C4-2B (cell line): ENCODE results near the gene FBXO45.

Experiments
- H3K27ac ChIP-seq: fragments of 450-650 bp; 2 replicates; pipeline ENCODE4 v1.5.1; 2017
- CTCF ChIP-seq: fragments of 450-650 bp; conservative IDR thresholded peaks from 2 replicates; pipeline ENCODE4 v1.5.1; 2017; ENCODE audit warnings: mild to moderate bottlenecking
- ZFX ChIP-seq: fragments of 450-650 bp; IDR thresholded peaks from 2 replicates; pipeline ENCODE4 v1.6.1; 2017

Gene FBXO45

DNA sequence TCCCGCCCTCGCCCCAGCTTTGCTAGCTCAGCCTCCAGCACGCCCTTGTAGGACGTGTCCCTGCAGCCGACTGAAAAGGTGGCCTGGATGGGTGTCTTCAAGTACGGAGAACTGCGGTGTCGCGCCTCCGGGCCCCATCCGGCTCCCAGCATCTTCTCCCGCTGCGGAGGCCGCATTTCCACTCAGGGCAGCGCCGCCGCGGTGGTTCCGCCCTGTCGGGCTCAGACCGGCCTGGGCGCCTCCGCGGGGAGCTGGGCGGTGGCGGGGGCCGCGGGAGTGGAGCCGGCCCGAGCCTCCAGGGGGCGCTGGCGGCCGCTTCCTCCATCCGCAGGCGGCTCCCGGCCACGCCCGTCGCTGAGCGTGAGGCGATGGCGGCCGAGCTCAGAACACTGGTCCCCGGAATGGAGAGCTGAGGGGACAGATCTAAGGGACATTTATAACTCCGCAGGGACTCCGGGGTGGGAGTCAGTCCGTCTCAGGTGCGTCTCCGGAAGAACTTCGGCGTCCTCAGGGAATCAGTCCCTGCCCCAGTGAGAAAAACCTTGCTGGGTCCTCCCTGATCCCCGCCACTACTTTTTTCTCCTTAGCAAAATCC, 39.7 kb upstream of the FBXO45 start:
- peak overlapping the region; percentile 10; the same call in 1 of the 2 replicates for H3K27ac ChIP-seq
- TF ChIP-seq ZFX (no peak), CTCF (peak; percentile 89)

DNA sequence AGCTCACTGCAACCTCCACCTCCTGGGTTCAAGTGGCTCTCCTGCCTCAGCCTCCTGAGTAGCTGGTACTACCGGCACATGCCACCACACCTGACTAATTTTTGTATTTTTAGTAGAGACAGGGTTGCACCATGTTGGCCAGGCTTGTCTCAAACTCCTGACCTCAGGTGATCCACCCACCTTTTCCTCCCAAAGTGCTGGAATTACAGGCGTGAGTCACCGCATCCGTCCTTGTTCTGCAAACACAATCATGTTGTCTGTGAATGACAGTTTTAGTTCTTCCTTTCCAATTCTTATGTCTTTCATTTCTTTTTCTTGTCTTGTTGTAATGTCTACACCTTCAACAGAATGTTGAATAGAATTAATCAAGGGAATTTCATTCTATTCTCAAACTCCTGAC, 37.0 kb upstream of the FBXO45 start:
- H3K27ac ChIP-seq, result no peak overlapping the region
- TF ChIP-seq ZFX, result no peak
- TF ChIP-seq CTCF, result no peak

DNA sequence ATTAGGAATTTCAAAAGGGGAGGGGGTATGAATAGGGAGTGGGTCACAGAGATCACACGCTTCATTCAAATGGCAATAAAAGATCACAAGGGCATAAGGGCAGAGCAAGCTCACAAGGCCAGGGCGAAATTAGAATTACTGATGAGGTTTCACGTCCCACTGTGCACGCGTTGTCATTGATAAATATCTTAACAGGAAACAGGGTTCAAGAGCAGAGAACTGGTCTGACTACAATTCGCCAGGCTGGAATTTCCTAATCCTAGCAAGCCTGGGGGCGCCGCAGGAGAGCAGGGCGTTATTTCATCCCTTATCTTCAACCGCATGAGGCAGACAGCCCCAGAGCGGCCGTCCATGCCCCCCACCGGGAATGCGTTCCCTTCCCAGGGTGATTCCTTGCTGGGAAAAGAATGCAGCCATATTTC, 35.2 kb upstream of the FBXO45 start:
- TF ChIP-seq ZFX, result no peak
- no peak for TF ChIP-seq CTCF

GRCh38 chr3:196537319-196537984, 31.0 kb upstream of the FBXO45 start:
- no peak overlapping the region for H3K27ac ChIP-seq
- TF ChIP-seq ZFX, result no peak
- peak; percentile 96 for TF ChIP-seq CTCF

More for the DNA sequence above, 35.2 kb upstream of the FBXO45 start:
- no peak overlapping the region for H3K27ac ChIP-seq

- no peak overlapping the region for H3K27ac ChIP-seq
- TF ChIP-seq ZFX (no peak), CTCF (no peak)
Observed at GRCh38 chr3:196541684-196542445, 26.6 kb upstream of the FBXO45 start.

GRCh38 chr3:196544491-196544992, 23.9 kb upstream of the FBXO45 start:
- TF ChIP-seq ZFX (no peak), CTCF (no peak)
- no peak overlapping the region for H3K27ac ChIP-seq

- TF ChIP-seq ZFX (no peak), CTCF (no peak)
- H3K27ac ChIP-seq, result no peak overlapping the region
Observed at GRCh38 chr3:196546537-196546936, 21.9 kb upstream of the FBXO45 start.
